HG03135 (cell line): ENCODE results near the gene PITPNM3.

Experiments
- ATAC-seq: cut with Tn5 transposase; IDR thresholded peaks from one replicate; pipeline ENCODE4 v1.9.1; 2021; ENCODE audit warnings: mild to moderate bottlenecking, moderate library complexity; ENCODE audit not compliant: unreplicated experiment

PITPNM3 gene

DNA sequence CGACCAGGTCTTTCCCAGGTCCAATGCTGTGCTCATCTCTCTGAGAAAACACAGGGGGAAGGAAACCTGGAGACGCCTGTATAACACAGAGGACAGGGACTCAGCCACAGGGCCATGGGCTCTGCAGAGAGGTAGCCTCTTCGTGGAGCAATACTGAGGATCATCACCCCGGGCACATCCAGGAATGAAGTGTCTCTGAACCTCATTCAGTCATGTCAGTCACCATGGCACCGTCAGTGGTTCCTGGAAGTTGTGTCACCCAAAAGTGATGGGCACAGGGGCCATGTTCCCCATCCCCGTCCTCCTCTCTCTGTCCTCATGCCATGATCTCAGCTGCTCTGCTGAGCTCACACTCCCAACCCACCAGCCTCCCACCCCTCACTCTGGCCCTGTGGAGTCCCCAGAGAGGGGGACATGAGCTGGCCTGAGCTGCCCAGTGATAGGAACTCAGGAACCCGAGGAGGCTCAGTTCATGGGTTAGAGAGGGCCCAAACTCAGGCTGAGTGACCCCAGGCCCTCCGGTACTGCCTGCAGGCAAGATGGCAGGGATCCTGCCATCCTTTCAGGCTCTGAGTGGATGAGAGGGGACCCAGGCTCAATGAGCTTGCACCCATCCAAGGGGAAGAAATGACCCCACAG is 53.4 kb downstream of the PITPNM3 start:
- no peak for ATAC-seq

GRCh38 chr17:6502142-6502541 is 54.2 kb downstream of the PITPNM3 start:
- ATAC-seq, result no peak

- ATAC-seq, result no peak
These were observed 55.0 kb downstream of the PITPNM3 start for GRCh38 chr17:6501359-6501758.

GRCh38 chr17:6498901-6499540 is 57.3 kb downstream of the PITPNM3 start:
- no peak for ATAC-seq

DNA sequence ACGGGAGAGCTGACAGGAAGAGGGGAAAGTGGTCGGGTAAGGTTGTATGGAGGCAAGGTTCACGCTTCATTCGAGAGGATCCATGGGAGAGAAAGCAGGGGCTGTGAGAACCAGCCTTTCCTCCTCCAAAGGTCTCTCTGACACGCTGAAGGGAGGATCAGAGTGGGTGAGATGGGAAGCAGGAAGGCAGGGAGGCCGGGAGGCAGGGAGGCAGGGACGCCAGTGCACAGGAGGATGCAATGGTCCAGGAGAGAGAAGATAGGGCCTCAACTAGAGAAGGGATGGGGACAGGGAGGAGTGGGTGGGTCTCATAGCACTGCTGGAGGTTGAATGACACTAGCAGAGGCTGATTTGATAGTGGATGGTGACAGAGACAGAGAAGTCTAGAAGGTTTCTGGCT is 58.0 kb downstream of the PITPNM3 start:
- no peak for ATAC-seq

DNA sequence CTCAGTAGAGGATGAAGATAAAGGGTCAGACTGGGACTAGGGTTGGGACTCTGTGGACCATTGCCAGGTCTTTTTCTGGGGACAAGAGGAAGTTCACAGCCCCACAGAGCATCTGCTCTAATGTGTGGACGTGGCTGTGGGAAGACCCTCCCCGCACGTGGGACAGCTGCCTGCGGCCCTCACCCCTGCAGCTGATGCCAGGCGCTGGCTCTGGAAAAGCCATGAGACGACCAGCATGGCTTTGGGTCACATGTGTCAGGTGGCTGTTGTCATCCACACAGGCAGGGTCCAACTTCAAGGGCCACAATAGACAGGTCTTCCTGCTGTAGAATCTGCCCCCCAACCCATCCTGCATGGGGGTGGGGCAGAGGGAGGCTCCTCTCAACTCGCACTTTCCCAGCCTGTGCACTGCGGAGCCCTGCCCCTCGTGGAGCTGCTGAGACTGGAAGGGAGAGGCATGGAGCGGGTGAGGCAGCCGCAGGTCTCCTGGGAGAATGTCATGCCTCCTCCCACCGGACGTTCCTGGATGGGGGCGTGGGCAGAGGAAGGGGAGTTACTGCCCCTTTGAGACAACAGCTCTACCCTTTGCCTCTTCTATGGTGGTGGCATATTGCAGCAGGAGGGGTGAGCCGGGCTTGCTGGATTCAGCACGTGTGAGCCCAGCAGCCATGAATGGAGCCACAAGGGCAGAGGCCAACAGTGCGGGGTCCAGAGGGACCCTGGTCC is 58.7 kb downstream of the PITPNM3 start:
- ATAC-seq, result no peak

GRCh38 chr17:6496640-6497441 is 59.5 kb downstream of the PITPNM3 start:
- ATAC-seq, result no peak

- ATAC-seq, result no peak
These were observed 60.3 kb downstream of the PITPNM3 start for GRCh38 chr17:6496116-6496481.

GRCh38 chr17:6495450-6496115 is 60.8 kb downstream of the PITPNM3 start:
- ATAC-seq, result no peak

GRCh38 chr17:6494239-6494941 is 62.0 kb downstream of the PITPNM3 start:
- ATAC-seq, result no peak

- no peak for ATAC-seq
These were observed 63.3 kb downstream of the PITPNM3 start for GRCh38 chr17:6492892-6493674.

GRCh38 chr17:6491071-6491700 is 65.2 kb downstream of the PITPNM3 start:
- no peak for ATAC-seq

DNA sequence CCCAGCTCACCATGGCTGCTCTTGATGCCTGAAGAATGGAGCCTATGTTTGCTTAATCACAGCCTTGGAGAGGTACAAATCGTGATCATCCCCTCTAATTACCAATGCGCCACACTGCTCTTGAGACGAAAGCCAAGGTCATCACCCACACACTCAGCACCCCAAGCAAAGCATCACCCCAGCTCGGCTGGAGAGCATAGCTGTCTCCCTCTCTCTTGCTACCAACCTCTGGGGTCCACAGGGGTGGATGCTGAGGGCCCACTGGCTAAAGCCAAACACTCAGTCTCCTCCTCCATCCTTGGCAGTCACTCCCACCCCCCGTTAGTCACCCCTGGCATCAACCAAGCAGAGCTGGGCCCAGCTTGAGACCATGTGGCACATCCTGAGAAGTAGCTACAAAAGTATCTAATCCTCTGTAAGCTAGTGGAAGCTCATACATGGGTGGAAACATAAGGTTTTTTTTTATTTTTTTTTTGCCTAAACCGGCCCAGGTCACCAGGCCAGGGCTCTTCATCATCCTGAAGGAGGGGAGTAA is 67.3 kb downstream of the PITPNM3 start:
- no peak for ATAC-seq

- no peak for ATAC-seq
These were observed 68.3 kb downstream of the PITPNM3 start for GRCh38 chr17:6488008-6488539.

GRCh38 chr17:6487251-6488007 is 68.9 kb downstream of the PITPNM3 start:
- ATAC-seq, result no peak

GRCh38 chr17:6485646-6486412 is 70.5 kb downstream of the PITPNM3 start:
- ATAC-seq, result no peak

DNA sequence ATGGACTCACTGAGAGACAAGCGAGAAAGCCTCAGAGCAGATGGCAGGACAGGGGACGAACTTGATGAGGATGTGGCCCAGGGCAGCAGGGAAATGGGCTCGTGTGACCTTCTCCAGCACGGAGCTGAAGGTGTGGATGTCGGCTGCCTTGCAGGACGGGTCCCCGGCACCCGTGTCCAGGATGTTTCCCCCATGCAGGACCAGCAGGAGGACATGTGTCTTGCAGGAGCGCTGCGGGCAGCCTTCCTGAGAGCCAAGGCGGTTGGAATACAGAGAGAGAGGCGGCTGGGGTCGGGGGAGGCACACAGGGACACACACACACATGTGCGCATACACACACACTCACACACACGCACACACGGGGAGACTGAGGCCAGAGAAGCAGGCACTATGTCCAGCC is 72.8 kb downstream of the PITPNM3 start:
- ATAC-seq, result no peak
